Neuronal stem cell (in vitro differentiated cells): ENCODE measurements around the gene MAGI1.

Experiments used
- DNase-seq: peaks from one replicate; pipeline ENCODE4 v3.0.0-alpha.2; 2013; ENCODE audit warnings: low spot score
- H2AFZ ChIP-seq: one replicate; pipeline ENCODE4 v1.6.1; 2013; ENCODE audit warnings: mild to moderate bottlenecking, low read length, inconsistent platforms
- H2AK5ac ChIP-seq: 2 replicates; pipeline ENCODE4 v1.6.1; 2013; ENCODE audit warnings: low read depth, mild to moderate bottlenecking, inconsistent platforms, low read length, moderate library complexity, mixed read lengths
- H2BK120ac ChIP-seq: 2 replicates; pipeline ENCODE4 v1.6.1; 2013; ENCODE audit warnings: low read depth, mild to moderate bottlenecking, inconsistent platforms, low read length, moderate library complexity, mixed read lengths
- H2BK12ac ChIP-seq: one replicate; pipeline ENCODE4 v1.6.1; 2013; ENCODE audit warnings: low read length, inconsistent platforms
- H2BK15ac ChIP-seq: 2 replicates; pipeline ENCODE4 v1.6.1; 2013; ENCODE audit warnings: mild to moderate bottlenecking, low read length, inconsistent platforms, mixed read lengths
- H2BK5ac ChIP-seq: one replicate; pipeline ENCODE4 v1.6.1; 2013; ENCODE audit warnings: inconsistent platforms, mild to moderate bottlenecking, low read length, moderate library complexity
- H3K14ac ChIP-seq: one replicate; pipeline ENCODE4 v1.6.1; 2013; ENCODE audit warnings: low read length, inconsistent platforms
- H3K18ac ChIP-seq: 2 replicates; pipeline ENCODE4 v1.6.1; 2013; ENCODE audit warnings: low read length, inconsistent platforms
- H3K23ac ChIP-seq: 2 replicates; pipeline ENCODE4 v1.6.1; 2013; ENCODE audit warnings: low read depth, mild to moderate bottlenecking, mixed read lengths, low read length, inconsistent platforms; ENCODE audit not compliant: poor library complexity
- H3K27ac ChIP-seq: replicated peaks from 3 replicates; pipeline ENCODE4 v1.5.1; 2013; ENCODE audit warnings: low read length, inconsistent platforms
- H3K27me3 ChIP-seq, 3 experiments: 2 replicates each; pipeline ENCODE4 v1.6.1; 2013; ENCODE audit warnings: low read length in 3 of 3, mild to moderate bottlenecking in 2 of 3, inconsistent platforms in 1 of 3, low read depth in 1 of 3, mixed read lengths in 1 of 3, moderate library complexity in 1 of 3; ENCODE audit not compliant: control insufficient read depth in 3 of 3, insufficient read depth in 3 of 3
- H3K36me3 ChIP-seq, 2 donors: replicated peaks in 1 of 2; 2 replicates each; pipeline ENCODE4 v1.6.1; 2013; ENCODE audit warnings: low read length in 2 of 2; ENCODE audit not compliant: control insufficient read depth in 2 of 2, insufficient read depth in 2 of 2
- H3K4ac ChIP-seq: 2 replicates; pipeline ENCODE4 v1.6.1; 2013; ENCODE audit warnings: inconsistent platforms, mild to moderate bottlenecking, low read length, moderate library complexity
- H3K4me1 ChIP-seq, 2 donors: 1 replicate in 1 of 2; 2 replicates in 1 of 2; pipeline ENCODE4 v1.6.1; 2013; ENCODE audit warnings: low read length in 2 of 2, low read depth in 1 of 2; ENCODE audit not compliant: control insufficient read depth in 2 of 2, insufficient read depth in 1 of 2
- H3K4me2 ChIP-seq: one replicate; pipeline ENCODE4 v1.6.1; 2013; ENCODE audit warnings: mild to moderate bottlenecking, low read length, inconsistent platforms; ENCODE audit not compliant: insufficient read depth, poor library complexity, severe bottlenecking
- H3K4me3 ChIP-seq, 2 donors: 2 replicates each; pipeline ENCODE4 v1.5.1; 2013; ENCODE audit warnings: low read length in 2 of 2, mild to moderate bottlenecking in 2 of 2, inconsistent platforms in 1 of 2, moderate library complexity in 1 of 2
- H3K79me1 ChIP-seq: one replicate; pipeline ENCODE4 v1.6.1; 2013; ENCODE audit warnings: low read depth, mild to moderate bottlenecking, inconsistent platforms, low read length, moderate library complexity
- H3K9ac ChIP-seq: one replicate; pipeline ENCODE4 v1.6.1; 2013; ENCODE audit warnings: mild to moderate bottlenecking, low read depth, low read length, inconsistent platforms; ENCODE audit not compliant: poor library complexity
- H3K9me3 ChIP-seq, 2 donors: replicated peaks in 1 of 2; 2 replicates each; pipeline versions ENCODE3 to v1.6.1; 2013; ENCODE audit warnings: low read length in 2 of 2, mild to moderate bottlenecking in 2 of 2, inconsistent platforms in 1 of 2, low read depth in 1 of 2, mixed read lengths in 1 of 2, moderate library complexity in 1 of 2; ENCODE audit not compliant: control insufficient read depth in 2 of 2, insufficient read depth in 1 of 2
- H4K8ac ChIP-seq: one replicate; pipeline ENCODE4 v1.6.1; 2013; ENCODE audit warnings: low read depth, mild to moderate bottlenecking, inconsistent platforms, low read length, moderate library complexity
- H4K91ac ChIP-seq: one replicate; pipeline ENCODE4 v1.6.1; 2013; ENCODE audit warnings: low read length, low read depth, mild to moderate bottlenecking, inconsistent platforms; ENCODE audit not compliant: poor library complexity
- WGBS, 2 donors: extraction: QIAGEN DNeasy Blood & Tissue Kit; methylation state at CpG; one replicate each; pipeline ENCODE4 v1.1.7; 2013; ENCODE audit warnings: missing lambda C conversion rate in 2 of 2, mixed read lengths in 1 of 2; ENCODE audit not compliant: insufficient read length in 2 of 2, insufficient replicate concordance in 1 of 2; ENCODE audit errors: extremely low coverage in 2 of 2; 5-methylcytosine and 5-hydroxymethylcytosine counted together

The MAGI1 gene

DNA sequence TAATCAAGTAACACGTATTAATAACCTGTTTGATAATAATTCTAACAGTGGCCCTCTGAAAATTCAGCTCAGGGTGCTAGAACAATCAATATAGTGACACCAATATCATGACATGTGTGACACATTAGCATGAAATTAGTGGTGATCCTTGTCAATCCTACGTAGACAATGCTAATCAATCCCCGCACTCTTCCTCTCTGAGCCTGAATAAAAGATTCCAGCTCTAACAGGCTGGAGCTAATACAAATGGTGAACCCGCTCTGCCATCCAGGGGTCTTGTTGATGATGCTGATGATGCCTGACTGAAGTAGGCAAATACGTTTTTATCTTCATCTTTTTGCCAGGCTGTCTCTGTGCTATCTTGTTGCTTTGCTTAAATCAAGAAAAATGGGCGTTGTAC is 462.5 kb downstream of the MAGI1 start:
- no peak overlapping the region for H2BK120ac ChIP-seq
- no peak overlapping the region for H2BK15ac ChIP-seq
- no peak overlapping the region for H3K4me2 ChIP-seq
- no peak overlapping the region for H2AFZ ChIP-seq
- no peaks in the 10 kb centered on the region for H3K27me3 ChIP-seq
- no peak overlapping the region for H2BK12ac ChIP-seq
- H3K14ac ChIP-seq, result no peak overlapping the region
- H4K8ac ChIP-seq, result no peak overlapping the region
- H3K36me3 ChIP-seq, result peaks cover 0 to 8% of the 10 kb centered on the region in 2 donors
- peaks cover 2% of the 10 kb centered on the region for H3K79me1 ChIP-seq
- no peak overlapping the region for H3K9ac ChIP-seq
- no peak overlapping the region for H4K91ac ChIP-seq
- no peak for DNase-seq
- H3K18ac ChIP-seq, result no peak overlapping the region
- no peak overlapping the region for H3K23ac ChIP-seq
- no peak overlapping the region for H2AK5ac ChIP-seq
- H3K4me1 ChIP-seq, result no peaks in the 10 kb centered on the region
- H2BK5ac ChIP-seq, result no peak overlapping the region
- H3K27ac ChIP-seq, result no peak overlapping the region
- WGBS, 2 donors, result no CpG with 5 or more reads among the region's 6 CpGs
- no peak overlapping the region for H3K4me3 ChIP-seq
- H3K4ac ChIP-seq, result no peak overlapping the region
- peaks cover 0 to 14% of the 10 kb centered on the region in 2 donors for H3K9me3 ChIP-seq

DNA sequence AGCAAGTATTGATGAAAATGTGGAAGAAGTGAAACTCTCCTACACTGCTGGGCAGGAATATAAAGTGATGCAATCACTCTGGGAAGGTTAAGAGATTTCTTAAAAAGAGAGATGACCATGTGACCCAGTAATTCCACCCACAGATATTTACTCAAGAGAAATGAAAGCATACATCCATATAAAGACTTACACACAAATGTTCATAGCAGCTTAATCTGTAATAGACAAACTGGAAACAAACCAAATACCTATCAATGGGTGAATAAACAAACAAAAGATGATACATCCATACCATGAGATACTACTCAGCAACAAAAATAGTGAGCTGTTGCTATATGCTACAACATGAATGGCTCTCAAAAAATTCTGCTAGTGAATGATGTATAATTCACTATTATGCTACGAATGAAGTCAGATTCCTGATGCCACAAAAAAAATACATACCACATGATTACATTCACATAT is 463.3 kb downstream of the MAGI1 start:
- no peak overlapping the region for H2BK12ac ChIP-seq
- H3K23ac ChIP-seq, result no peak overlapping the region
- H3K18ac ChIP-seq, result no peak overlapping the region
- H2BK15ac ChIP-seq, result no peak overlapping the region
- H4K91ac ChIP-seq, result no peak overlapping the region
- no peak overlapping the region for H2BK120ac ChIP-seq
- WGBS, 2 donors, result no CpG with 5 or more reads among the region's 1 CpG
- no peak overlapping the region for H2BK5ac ChIP-seq
- peaks cover 0 to 14% of the 10 kb centered on the region in 2 donors for H3K9me3 ChIP-seq
- no peak overlapping the region for H3K4me3 ChIP-seq
- H3K36me3 ChIP-seq, result peaks cover 0 to 7% of the 10 kb centered on the region in 2 donors
- no peak overlapping the region for H3K4me2 ChIP-seq
- no peak overlapping the region for H3K9ac ChIP-seq
- no peak overlapping the region for H3K14ac ChIP-seq
- H2AFZ ChIP-seq, result no peak overlapping the region
- H3K79me1 ChIP-seq, result peaks cover 2% of the 10 kb centered on the region
- H4K8ac ChIP-seq, result no peak overlapping the region
- peaks cover 0 to 3% of the 10 kb centered on the region in 2 donors for H3K4me1 ChIP-seq
- no peak for DNase-seq
- H3K27me3 ChIP-seq, result no peaks in the 10 kb centered on the region
- H2AK5ac ChIP-seq, result no peak overlapping the region
- no peak overlapping the region for H3K27ac ChIP-seq
- no peak overlapping the region for H3K4ac ChIP-seq

DNA sequence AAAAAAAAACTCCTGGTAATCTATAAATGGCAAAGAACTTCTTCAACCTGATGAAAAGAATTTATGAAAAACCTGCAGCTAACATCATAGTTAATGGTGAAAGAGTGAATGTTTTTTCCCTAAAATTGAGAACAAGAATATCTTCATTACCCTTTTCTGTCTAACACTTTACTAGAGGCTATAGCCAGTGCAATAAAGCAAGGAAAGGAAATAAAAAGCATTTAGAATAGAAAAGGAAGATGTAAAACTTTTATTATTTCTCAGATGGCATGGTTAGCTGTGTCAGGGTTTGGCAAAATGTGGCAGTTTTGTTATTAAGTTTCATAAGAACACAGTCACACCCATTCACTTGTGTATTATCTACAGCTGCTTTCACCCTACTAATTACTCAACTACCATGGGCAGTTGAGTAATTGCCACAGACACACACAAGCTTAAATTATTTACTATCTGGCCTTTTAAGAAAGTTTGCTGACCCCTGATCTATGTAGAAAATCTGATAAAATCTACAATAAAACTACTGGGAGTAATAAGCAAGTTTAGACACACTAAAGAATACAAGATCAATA is 465.1 kb downstream of the MAGI1 start:
- no peak overlapping the region for H3K4me2 ChIP-seq
- H3K79me1 ChIP-seq, result no peaks in the 10 kb centered on the region
- H3K4me1 ChIP-seq, result peaks cover 0 to 3% of the 10 kb centered on the region in 2 donors
- H3K27me3 ChIP-seq, result no peaks in the 10 kb centered on the region
- H3K18ac ChIP-seq, result no peak overlapping the region
- no peak overlapping the region for H3K27ac ChIP-seq
- no peak overlapping the region for H4K91ac ChIP-seq
- DNase-seq, result no peak
- no peak overlapping the region for H2BK5ac ChIP-seq
- H3K9me3 ChIP-seq, result peaks cover 0 to 14% of the 10 kb centered on the region in 2 donors
- H3K36me3 ChIP-seq, result peaks cover 0 to 4% of the 10 kb centered on the region in 2 donors
- H3K14ac ChIP-seq, result no peak overlapping the region
- no peak overlapping the region for H3K4ac ChIP-seq
- no peak overlapping the region for H3K23ac ChIP-seq
- H2BK15ac ChIP-seq, result no peak overlapping the region
- no peak overlapping the region for H3K9ac ChIP-seq
- H2AFZ ChIP-seq, result no peak overlapping the region
- H2AK5ac ChIP-seq, result no peak overlapping the region
- H2BK120ac ChIP-seq, result no peak overlapping the region
- H2BK12ac ChIP-seq, result no peak overlapping the region
- no peak overlapping the region for H4K8ac ChIP-seq
- H3K4me3 ChIP-seq, result no peak overlapping the region

DNA sequence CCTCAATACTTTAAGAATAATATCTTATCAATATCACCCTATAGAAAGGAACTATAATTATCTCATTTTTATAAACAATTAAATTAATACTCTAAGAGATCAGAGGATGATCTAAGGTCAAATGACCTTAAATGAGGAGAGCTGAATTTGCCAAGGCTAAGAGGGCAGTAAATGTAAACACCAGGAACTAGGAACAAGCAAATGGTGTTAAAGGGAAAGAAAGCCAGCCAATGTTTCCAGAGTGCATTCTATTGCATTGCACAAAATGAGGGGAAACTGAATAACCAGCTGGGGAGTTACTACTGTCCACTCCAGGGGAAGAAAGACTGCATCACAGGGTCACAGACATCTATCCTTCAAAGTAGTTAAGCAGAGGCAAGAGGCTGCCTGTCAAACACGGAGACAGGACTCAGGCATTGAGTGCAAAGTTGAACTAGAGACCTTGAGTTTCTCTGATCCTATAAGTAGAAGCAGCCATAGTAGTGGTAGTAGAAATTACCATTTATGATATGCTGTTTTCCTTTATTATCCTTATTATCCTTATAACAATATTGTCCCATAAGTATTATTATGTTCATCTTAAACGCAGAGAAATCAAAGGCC is 466.4 kb downstream of the MAGI1 start:
- H2BK5ac ChIP-seq, result no peak overlapping the region
- no peak overlapping the region for H3K18ac ChIP-seq
- no peak overlapping the region for H3K4me2 ChIP-seq
- no peak overlapping the region for H2AK5ac ChIP-seq
- no peak overlapping the region for H3K27ac ChIP-seq
- H3K4ac ChIP-seq, result no peak overlapping the region
- H2BK120ac ChIP-seq, result no peak overlapping the region
- H2BK12ac ChIP-seq, result no peak overlapping the region
- H3K9me3 ChIP-seq, result peaks cover 0 to 14% of the 10 kb centered on the region in 2 donors
- no peaks in the 10 kb centered on the region for H3K27me3 ChIP-seq
- no peak overlapping the region for H2AFZ ChIP-seq
- H3K23ac ChIP-seq, result no peak overlapping the region
- H3K9ac ChIP-seq, result no peak overlapping the region
- no peak overlapping the region for H2BK15ac ChIP-seq
- H4K91ac ChIP-seq, result no peak overlapping the region
- no CpG with 5 or more reads among the region's 2 CpGs for WGBS, 2 donors
- no peak for DNase-seq
- no peaks in the 10 kb centered on the region for H3K79me1 ChIP-seq
- no peak overlapping the region for H3K4me3 ChIP-seq
- H3K36me3 ChIP-seq, result peaks cover 0 to 4% of the 10 kb centered on the region in 2 donors
- H4K8ac ChIP-seq, result no peak overlapping the region
- peaks cover 0 to 3% of the 10 kb centered on the region in 2 donors for H3K4me1 ChIP-seq
- H3K14ac ChIP-seq, result no peak overlapping the region
